ENCODE data around the gene TXNIP.

TXNIP gene

GRCh38 chr1:146016891-146017290, 20.5 kb upstream of the TXNIP start:
- no peak for TF ChIP-seq CTCF (IDR thresholded peaks at IDR 0.05)

GRCh38 chr1:146013559-146013922, 17.2 kb upstream of the TXNIP start:
- TF ChIP-seq CTCF (IDR thresholded peaks at IDR 0.05): no peak

GRCh38 chr1:146012703-146013558, 16.6 kb upstream of the TXNIP start:
- TF ChIP-seq CTCF (IDR thresholded peaks at IDR 0.05): peak; percentile 93

GRCh38 chr1:146010126-146010738, 13.9 kb upstream of the TXNIP start:
- no peak for TF ChIP-seq CTCF (IDR thresholded peaks at IDR 0.05)

- peak; percentile 4; the same call in 1 of the 2 replicates for TF ChIP-seq CTCF (IDR thresholded peaks at IDR 0.05)
Observed at GRCh38 chr1:146007489-146008133, 11.2 kb upstream of the TXNIP start.

GRCh38 chr1:146001709-146002108, 5.3 kb upstream of the TXNIP start:
- no peak for TF ChIP-seq CTCF (IDR thresholded peaks at IDR 0.05)

GRCh38 chr1:145999321-146000024, 3.1 kb upstream of the TXNIP start:
- TF ChIP-seq CTCF (IDR thresholded peaks at IDR 0.05): no peak

All from LNCAP (cell line).